HL-60 (cell line): ENCODE measurements around the gene TROAP.
"Not testable (repeated sequence)": the region's sequence is repeated elsewhere in the genome, so short reads cannot be mapped to it uniquely, and the experiment has no call there.

Experiments
- DNase-seq, 2 experiments: peaks; one replicate each; pipeline ENCODE4 v3.0.0-alpha.2; 2010 to 2020; ENCODE audit warnings: low read depth in 1 of 2, low spot score in 1 of 2
- H3K27ac ChIP-seq: fragments of 250-450 bp; sonication (Bioruptor Pico); replicated peaks from 2 replicates; pipeline ENCODE4 v1.5.1; 2020; ENCODE audit warnings: mild to moderate bottlenecking, moderate library complexity
- H3K27me3 ChIP-seq: fragments of 250-450 bp; sonication (Bioruptor Pico); 2 replicates; pipeline ENCODE4 v1.5.1; 2021; ENCODE audit warnings: mild to moderate bottlenecking, moderate library complexity; ENCODE audit not compliant: insufficient read depth, poor library complexity, severe bottlenecking
- H3K4me3 ChIP-seq: replicated peaks from 2 replicates; pipeline ENCODE4 v1.5.1; 2011; ENCODE audit warnings: mild to moderate bottlenecking, control low read depth, low read length; ENCODE audit not compliant: insufficient read depth
- CTCF ChIP-seq: IDR thresholded peaks from one replicate; pipeline ENCODE4 v1.5.1; 2011; ENCODE audit warnings: low read length, control low read depth, inconsistent platforms; ENCODE audit not compliant: insufficient read depth
- GABPA ChIP-seq: IDR thresholded peaks from 2 replicates; pipeline ENCODE4 v1.6.1; 2012; ENCODE audit warnings: low read depth
- POLR2AphosphoS5 ChIP-seq: IDR thresholded peaks from 2 replicates; pipeline ENCODE4 v1.6.1; 2012; ENCODE audit warnings: low read depth
- REST ChIP-seq: IDR thresholded peaks from 2 replicates; pipeline ENCODE4 v1.6.1; 2012; ENCODE audit warnings: low read depth; ENCODE audit not compliant: insufficient replicate concordance
- SPI1 ChIP-seq: IDR thresholded peaks from 2 replicates; pipeline ENCODE4 v1.6.1; 2012; ENCODE audit warnings: low read depth, mild to moderate bottlenecking, borderline replicate concordance

The TROAP gene

GRCh38 chr12:49309386-49309785 is 13.7 kb upstream of the TROAP start:
- Histone ChIP-seq H3K27ac (no peak overlapping the region), H3K27me3 (no peaks in the 10 kb centered on the region), H3K4me3 (no peak overlapping the region)
- no peak for DNase-seq
- no peak for TF ChIP-seq POLR2AphosphoS5
- no peak for TF ChIP-seq SPI1
- TF ChIP-seq REST: no peak
- no peak for TF ChIP-seq GABPA
- TF ChIP-seq CTCF: no peak

GRCh38 chr12:49310451-49311000 is 12.5 kb upstream of the TROAP start:
- not testable (repeated sequence) for H3K27me3 ChIP-seq, DNase-seq, H3K27ac ChIP-seq, H3K4me3 ChIP-seq

- TF ChIP-seq CTCF (no peak), SPI1 (no peak), POLR2AphosphoS5 (no peak), REST (no peak), GABPA (no peak)
- DNase-seq: no peak
- H3K4me3 ChIP-seq: no peak overlapping the region
- no peaks in the 10 kb centered on the region for H3K27me3 ChIP-seq
- H3K27ac ChIP-seq: no peak overlapping the region
Measured at GRCh38 chr12:49314811-49315210, 8.2 kb upstream of the TROAP start.

- H3K4me3 ChIP-seq, H3K27me3 ChIP-seq, H3K27ac ChIP-seq, DNase-seq: not testable (repeated sequence)
Measured at GRCh38 chr12:49317118-49317517, 5.9 kb upstream of the TROAP start.

GRCh38 chr12:49320411-49321103 is 2.5 kb upstream of the TROAP start:
- not testable (repeated sequence) for H3K4me3 ChIP-seq, H3K27me3 ChIP-seq, H3K27ac ChIP-seq, DNase-seq
